WTC11 (cell line): ENCODE measurements around the gene SIPA1L3. TPM values are rescaled to one million over a fixed set of nuclear protein-coding genes. Genes with fewer than 3 reads are reported as not detected.

Experiments used
- ATAC-seq: fragments of 200-7000 bp; cut with Tn5 transposase; 2 replicates; pipeline ENCODE4 v1.10.0; 2021; ENCODE audit warnings: mild to moderate bottlenecking, moderate library complexity
- CTCF ChIA-PET: fragments of 300-600 bp; sonication (Branson Sonifier 250); formaldehyde crosslinking; loops from one replicate; lab custom pipeline; 2021; ENCODE audit warnings: antibody characterized with exemption; lab: Charles Lee
- POLR2A ChIA-PET: fragments of 350-600 bp; sonication (Branson Sonifier 250); formaldehyde crosslinking; loops from one replicate; lab custom pipeline; 2021; ENCODE audit warnings: antibody characterized with exemption; lab: Charles Lee
- DNase-seq: peaks from one replicate; pipeline ENCODE4 v3.0.0; 2021; ENCODE audit warnings: low spot score
- H3K27ac Mint-ChIP-seq: 2 replicates; pipeline ENCODE4 v1.8.0; 2021; ENCODE audit warnings: mixed read lengths
- H3K27me3 Mint-ChIP-seq: 2 replicates; pipeline ENCODE4 v1.8.0; 2021; ENCODE audit warnings: low read depth, mild to moderate bottlenecking, moderate library complexity, mixed read lengths
- H3K36me3 Mint-ChIP-seq: 2 replicates; pipeline ENCODE4 v1.8.0; 2021; ENCODE audit warnings: mixed read lengths
- H3K4me1 Mint-ChIP-seq: 2 replicates; pipeline ENCODE4 v1.8.0; 2022; ENCODE audit warnings: mixed read lengths
- H3K4me3 Mint-ChIP-seq: 2 replicates; pipeline ENCODE4 v1.8.0; 2021; ENCODE audit warnings: mild to moderate bottlenecking, moderate library complexity, mixed read lengths
- H3K9me3 Mint-ChIP-seq: 2 replicates; pipeline ENCODE4 v1.8.0; 2021; ENCODE audit warnings: mixed read lengths
- CBFB ChIP-seq: sonication (generic); formaldehyde crosslinking; IDR thresholded peaks from 2 replicates; pipeline ENCODE4 v1.8.1; 2022; ENCODE audit warnings: mild to moderate bottlenecking, low read depth, missing genetic modification reagents
- FOXJ3 ChIP-seq: sonication (generic); formaldehyde crosslinking; IDR thresholded peaks from 2 replicates; pipeline ENCODE4 v1.9.0; 2021; ENCODE audit warnings: missing genetic modification reagents, mild to moderate bottlenecking, borderline replicate concordance
- GABPB1 ChIP-seq: sonication (generic); formaldehyde crosslinking; IDR thresholded peaks from 2 replicates; pipeline ENCODE4 v1.8.1; 2023; ENCODE audit warnings: mild to moderate bottlenecking, missing genetic modification reagents
- GTF2I ChIP-seq: fragments of 250-450 bp; sonication (Bioruptor Pico); conservative IDR thresholded peaks from 2 replicates; pipeline ENCODE4 v1.4.0; 2021; ENCODE audit warnings: mild to moderate bottlenecking
- HMGA2 ChIP-seq: fragments of 250-450 bp; sonication (Bioruptor Pico); IDR thresholded peaks from 2 replicates; pipeline ENCODE4 v1.4.0; 2021; ENCODE audit warnings: mild to moderate bottlenecking, moderate library complexity
- IRF2 ChIP-seq: sonication (generic); formaldehyde crosslinking; IDR thresholded peaks from 2 replicates; pipeline ENCODE4 v1.8.0; 2022; ENCODE audit warnings: low read depth, missing genetic modification reagents, borderline replicate concordance
- MXD4 ChIP-seq: fragments of 250-450 bp; sonication (Bioruptor Pico); IDR thresholded peaks from 2 replicates; pipeline ENCODE4 v1.8.0; 2021; ENCODE audit warnings: mild to moderate bottlenecking, moderate library complexity, borderline replicate concordance
- NFATC4 ChIP-seq: fragments of 250-450 bp; sonication (Bioruptor Pico); IDR thresholded peaks from 2 replicates; pipeline ENCODE4 v1.9.0; 2021; ENCODE audit warnings: mild to moderate bottlenecking
- NR1H2 ChIP-seq: sonication (generic); formaldehyde crosslinking; IDR thresholded peaks from 2 replicates; pipeline ENCODE4 v1.9.0; 2021; ENCODE audit warnings: mild to moderate bottlenecking, moderate library complexity, missing genetic modification reagents
- PRRX2 ChIP-seq: fragments of 250-450 bp; sonication (Bioruptor Pico); IDR thresholded peaks from 2 replicates; pipeline ENCODE4 v1.8.0; 2021; ENCODE audit warnings: mild to moderate bottlenecking
- TEAD1 ChIP-seq: sonication (generic); formaldehyde crosslinking; IDR thresholded peaks from 2 replicates; pipeline ENCODE4 v1.8.0; 2022; ENCODE audit warnings: mild to moderate bottlenecking, missing genetic modification reagents
- TEAD4 ChIP-seq: sonication (generic); formaldehyde crosslinking; IDR thresholded peaks from 2 replicates; pipeline ENCODE4 v1.8.0; 2022; ENCODE audit warnings: mild to moderate bottlenecking, missing genetic modification reagents
- ZBTB21 ChIP-seq: sonication (generic); formaldehyde crosslinking; IDR thresholded peaks from 2 replicates; pipeline ENCODE4 v1.8.1; 2023; ENCODE audit warnings: mild to moderate bottlenecking, missing genetic modification reagents, borderline replicate concordance
- ZNF219 ChIP-seq: sonication (generic); formaldehyde crosslinking; IDR thresholded peaks from 2 replicates; pipeline ENCODE4 v1.8.0; 2023; ENCODE audit warnings: missing genetic modification reagents, mild to moderate bottlenecking, borderline replicate concordance
- ZNF263 ChIP-seq: sonication (generic); formaldehyde crosslinking; IDR thresholded peaks from 2 replicates; pipeline ENCODE4 v1.8.1; 2022; ENCODE audit warnings: low read depth, mild to moderate bottlenecking, moderate library complexity, missing genetic modification reagents
- total RNA-seq: library from RNA; stranded (reverse); gene quantifications from 3 replicates; pipeline ENCODE4 v1.2.3, GENCODE V29; 2021
- TF ChIP-seq, protein P1 (sequence below): sonication (generic); formaldehyde crosslinking; IDR thresholded peaks from 2 replicates; pipeline ENCODE4 v1.8.1; 2023; ENCODE audit warnings: mild to moderate bottlenecking, missing genetic modification reagents, moderate library complexity
- TF ChIP-seq, protein P2 (sequence below): sonication (generic); formaldehyde crosslinking; IDR thresholded peaks from 2 replicates; pipeline ENCODE4 v1.8.1; 2023; ENCODE audit warnings: mild to moderate bottlenecking, moderate library complexity, missing genetic modification reagents
- TF ChIP-seq, protein P3 (sequence below): sonication (generic); formaldehyde crosslinking; conservative IDR thresholded peaks from 2 replicates; pipeline ENCODE4 v1.8.1; 2022; ENCODE audit warnings: mild to moderate bottlenecking, missing genetic modification reagents
- TF ChIP-seq, protein P4 (sequence below): sonication (generic); formaldehyde crosslinking; IDR thresholded peaks from 2 replicates; pipeline ENCODE4 v1.8.1; 2022; ENCODE audit warnings: mild to moderate bottlenecking, missing genetic modification reagents, moderate library complexity, borderline replicate concordance
- TF ChIP-seq, protein P5 (sequence below): sonication (generic); formaldehyde crosslinking; IDR thresholded peaks from 2 replicates; pipeline ENCODE4 v1.8.0; 2022; ENCODE audit warnings: mild to moderate bottlenecking, missing genetic modification reagents
- TF ChIP-seq, protein P6 (sequence below): sonication (generic); formaldehyde crosslinking; IDR thresholded peaks from 2 replicates; pipeline ENCODE4 v1.8.1; 2023; ENCODE audit warnings: mild to moderate bottlenecking, missing genetic modification reagents
- TF ChIP-seq, protein P7 (sequence below): fragments of 250-450 bp; sonication (Bioruptor Pico); IDR thresholded peaks from 2 replicates; pipeline ENCODE4 v1.9.0; 2021; ENCODE audit warnings: mild to moderate bottlenecking
- TF ChIP-seq, protein P8 (sequence below): fragments of 250-450 bp; sonication (Bioruptor Pico); IDR thresholded peaks from 2 replicates; pipeline ENCODE4 v1.9.0; 2021; ENCODE audit warnings: mild to moderate bottlenecking, borderline replicate concordance

SIPA1L3 gene
- total RNA-seq, 1 experiment from 2014 or later: 41.5 TPM

DNA sequence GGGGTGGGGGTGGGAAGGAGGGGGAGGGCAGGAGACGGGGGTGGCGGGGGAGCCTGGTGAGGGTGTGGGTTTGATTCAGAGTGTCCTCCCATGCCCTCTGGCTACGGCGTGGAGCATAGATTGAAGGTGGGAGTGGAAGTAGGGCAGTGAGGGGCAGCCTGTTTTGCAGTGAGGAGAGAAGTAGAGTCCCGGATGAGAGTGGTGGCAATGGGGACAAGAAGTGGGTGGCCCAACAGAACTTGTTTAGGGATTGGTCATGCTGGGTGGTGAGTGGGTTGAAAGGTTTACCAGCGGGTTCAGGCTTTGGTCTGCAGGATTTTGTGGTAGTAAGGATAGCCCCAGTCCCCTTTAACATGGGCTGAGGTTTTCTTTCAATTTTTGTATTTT, 35.5 kb downstream of the SIPA1L3 start:
- Mint-ChIP-seq H3K4me1 (no peaks in the 10 kb centered on the region), H3K36me3 (peaks cover 13% of the 10 kb centered on the region), H3K27me3 (no peaks in the 10 kb centered on the region), H3K27ac (peak overlapping the region; percentile 57; the same call in 1 of the 2 replicates), H3K4me3 (no peak overlapping the region), H3K9me3 (peaks cover 8% of the 10 kb centered on the region)
- DNase-seq (no peak), ATAC-seq (no peak)
- TF ChIP-seq FOXJ3 (CRISPR knock-in tag) (no peak), HMGA2 (CRISPR knock-in tag) (no peak), TEAD1 (no peak), NFATC4 (CRISPR knock-in tag) (no peak), ZNF263 (CRISPR knock-in tag) (no peak), IRF2 (no peak), GABPB1 (CRISPR knock-in tag) (no peak), TEAD4 (CRISPR knock-in tag) (no peak), ZBTB21 (CRISPR knock-in tag) (no peak), CBFB (CRISPR knock-in tag) (no peak)
- TF ChIP-seq, protein P1, sequence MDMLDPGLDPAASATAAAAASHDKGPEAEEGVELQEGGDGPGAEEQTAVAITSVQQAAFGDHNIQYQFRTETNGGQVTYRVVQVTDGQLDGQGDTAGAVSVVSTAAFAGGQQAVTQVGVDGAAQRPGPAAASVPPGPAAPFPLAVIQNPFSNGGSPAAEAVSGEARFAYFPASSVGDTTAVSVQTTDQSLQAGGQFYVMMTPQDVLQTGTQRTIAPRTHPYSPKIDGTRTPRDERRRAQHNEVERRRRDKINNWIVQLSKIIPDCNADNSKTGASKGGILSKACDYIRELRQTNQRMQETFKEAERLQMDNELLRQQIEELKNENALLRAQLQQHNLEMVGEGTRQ (CRISPR knock-in tag): no peak
- TF ChIP-seq, protein P2, sequence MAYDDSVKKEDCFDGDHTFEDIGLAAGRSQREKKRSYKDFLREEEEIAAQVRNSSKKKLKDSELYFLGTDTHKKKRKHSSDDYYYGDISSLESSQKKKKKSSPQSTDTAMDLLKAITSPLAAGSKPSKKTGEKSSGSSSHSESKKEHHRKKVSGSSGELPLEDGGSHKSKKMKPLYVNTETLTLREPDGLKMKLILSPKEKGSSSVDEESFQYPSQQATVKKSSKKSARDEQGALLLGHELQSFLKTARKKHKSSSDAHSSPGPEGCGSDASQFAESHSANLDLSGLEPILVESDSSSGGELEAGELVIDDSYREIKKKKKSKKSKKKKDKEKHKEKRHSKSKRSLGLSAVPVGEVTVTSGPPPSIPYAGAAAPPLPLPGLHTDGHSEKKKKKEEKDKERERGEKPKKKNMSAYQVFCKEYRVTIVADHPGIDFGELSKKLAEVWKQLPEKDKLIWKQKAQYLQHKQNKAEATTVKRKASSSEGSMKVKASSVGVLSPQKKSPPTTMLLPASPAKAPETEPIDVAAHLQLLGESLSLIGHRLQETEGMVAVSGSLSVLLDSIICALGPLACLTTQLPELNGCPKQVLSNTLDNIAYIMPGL (CRISPR knock-in tag): no peak
- TF ChIP-seq, protein P3, sequence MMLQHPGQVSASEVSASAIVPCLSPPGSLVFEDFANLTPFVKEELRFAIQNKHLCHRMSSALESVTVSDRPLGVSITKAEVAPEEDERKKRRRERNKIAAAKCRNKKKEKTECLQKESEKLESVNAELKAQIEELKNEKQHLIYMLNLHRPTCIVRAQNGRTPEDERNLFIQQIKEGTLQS (CRISPR knock-in tag): no peak
- TF ChIP-seq, protein P4, sequence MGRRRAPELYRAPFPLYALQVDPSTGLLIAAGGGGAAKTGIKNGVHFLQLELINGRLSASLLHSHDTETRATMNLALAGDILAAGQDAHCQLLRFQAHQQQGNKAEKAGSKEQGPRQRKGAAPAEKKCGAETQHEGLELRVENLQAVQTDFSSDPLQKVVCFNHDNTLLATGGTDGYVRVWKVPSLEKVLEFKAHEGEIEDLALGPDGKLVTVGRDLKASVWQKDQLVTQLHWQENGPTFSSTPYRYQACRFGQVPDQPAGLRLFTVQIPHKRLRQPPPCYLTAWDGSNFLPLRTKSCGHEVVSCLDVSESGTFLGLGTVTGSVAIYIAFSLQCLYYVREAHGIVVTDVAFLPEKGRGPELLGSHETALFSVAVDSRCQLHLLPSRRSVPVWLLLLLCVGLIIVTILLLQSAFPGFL: no peak
- TF ChIP-seq, protein P5, sequence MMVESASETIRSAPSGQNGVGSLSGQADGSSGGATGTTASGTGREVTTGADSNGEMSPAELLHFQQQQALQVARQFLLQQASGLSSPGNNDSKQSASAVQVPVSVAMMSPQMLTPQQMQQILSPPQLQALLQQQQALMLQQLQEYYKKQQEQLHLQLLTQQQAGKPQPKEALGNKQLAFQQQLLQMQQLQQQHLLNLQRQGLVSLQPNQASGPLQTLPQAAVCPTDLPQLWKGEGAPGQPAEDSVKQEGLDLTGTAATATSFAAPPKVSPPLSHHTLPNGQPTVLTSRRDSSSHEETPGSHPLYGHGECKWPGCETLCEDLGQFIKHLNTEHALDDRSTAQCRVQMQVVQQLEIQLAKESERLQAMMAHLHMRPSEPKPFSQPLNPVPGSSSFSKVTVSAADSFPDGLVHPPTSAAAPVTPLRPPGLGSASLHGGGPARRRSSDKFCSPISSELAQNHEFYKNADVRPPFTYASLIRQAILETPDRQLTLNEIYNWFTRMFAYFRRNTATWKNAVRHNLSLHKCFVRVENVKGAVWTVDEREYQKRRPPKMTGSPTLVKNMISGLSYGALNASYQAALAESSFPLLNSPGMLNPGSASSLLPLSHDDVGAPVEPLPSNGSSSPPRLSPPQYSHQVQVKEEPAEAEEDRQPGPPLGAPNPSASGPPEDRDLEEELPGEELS (CRISPR knock-in tag): no peak
- ChIA-PET CTCF (interaction anchor here (0.6 kb wide), 1 partner anchor 944 kb away, joined by 3 read pairs; no protein-coding TSS in a partner anchor), POLR2A (no interaction called here)

DNA sequence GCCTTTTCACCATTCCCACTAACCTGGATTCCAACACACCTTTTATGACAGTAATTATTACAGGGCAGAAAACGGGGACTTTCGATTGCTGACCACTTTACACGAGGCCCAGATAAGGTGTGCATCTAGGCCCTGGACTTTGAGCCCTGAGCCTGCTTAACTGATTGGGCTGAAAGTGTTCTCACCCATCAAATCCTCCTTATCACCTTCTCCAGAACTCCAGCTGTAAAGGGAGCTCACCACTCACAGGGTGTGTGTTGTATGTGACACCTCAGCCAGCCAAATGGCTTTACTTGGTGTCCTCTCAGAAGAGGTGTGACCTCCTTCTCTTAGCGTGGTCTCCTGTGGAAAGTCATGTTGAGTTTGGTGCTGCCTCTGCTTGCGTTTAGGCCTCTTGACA, 36.5 kb downstream of the SIPA1L3 start:
- H3K4me1 Mint-ChIP-seq: no peaks in the 10 kb centered on the region
- CTCF ChIA-PET: no interaction called here
- DNase-seq: no peak
- no peaks in the 10 kb centered on the region for H3K27me3 Mint-ChIP-seq
- POLR2A ChIA-PET: no interaction called here
- peak overlapping the region; percentile 57; the same call in 1 of the 2 replicates for H3K27ac Mint-ChIP-seq
- H3K4me3 Mint-ChIP-seq: no peak overlapping the region
- peaks cover 4% of the 10 kb centered on the region for H3K9me3 Mint-ChIP-seq
- no peak for ATAC-seq
- H3K36me3 Mint-ChIP-seq: peaks cover 6% of the 10 kb centered on the region
- no peak for TF ChIP-seq GTF2I (CRISPR knock-in tag)
- no peak for TF ChIP-seq IRF2
- no peak for TF ChIP-seq NR1H2 (CRISPR knock-in tag)
- TF ChIP-seq, protein P4: no peak
- TF ChIP-seq PRRX2 (CRISPR knock-in tag): no peak
- TF ChIP-seq, protein P6, sequence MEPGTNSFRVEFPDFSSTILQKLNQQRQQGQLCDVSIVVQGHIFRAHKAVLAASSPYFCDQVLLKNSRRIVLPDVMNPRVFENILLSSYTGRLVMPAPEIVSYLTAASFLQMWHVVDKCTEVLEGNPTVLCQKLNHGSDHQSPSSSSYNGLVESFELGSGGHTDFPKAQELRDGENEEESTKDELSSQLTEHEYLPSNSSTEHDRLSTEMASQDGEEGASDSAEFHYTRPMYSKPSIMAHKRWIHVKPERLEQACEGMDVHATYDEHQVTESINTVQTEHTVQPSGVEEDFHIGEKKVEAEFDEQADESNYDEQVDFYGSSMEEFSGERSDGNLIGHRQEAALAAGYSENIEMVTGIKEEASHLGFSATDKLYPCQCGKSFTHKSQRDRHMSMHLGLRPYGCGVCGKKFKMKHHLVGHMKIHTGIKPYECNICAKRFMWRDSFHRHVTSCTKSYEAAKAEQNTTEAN (CRISPR knock-in tag): no peak
- no peak for TF ChIP-seq MXD4
- TF ChIP-seq, protein P7, sequence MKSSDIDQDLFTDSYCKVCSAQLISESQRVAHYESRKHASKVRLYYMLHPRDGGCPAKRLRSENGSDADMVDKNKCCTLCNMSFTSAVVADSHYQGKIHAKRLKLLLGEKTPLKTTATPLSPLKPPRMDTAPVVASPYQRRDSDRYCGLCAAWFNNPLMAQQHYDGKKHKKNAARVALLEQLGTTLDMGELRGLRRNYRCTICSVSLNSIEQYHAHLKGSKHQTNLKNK (CRISPR knock-in tag): no peak
- TF ChIP-seq, protein P8, sequence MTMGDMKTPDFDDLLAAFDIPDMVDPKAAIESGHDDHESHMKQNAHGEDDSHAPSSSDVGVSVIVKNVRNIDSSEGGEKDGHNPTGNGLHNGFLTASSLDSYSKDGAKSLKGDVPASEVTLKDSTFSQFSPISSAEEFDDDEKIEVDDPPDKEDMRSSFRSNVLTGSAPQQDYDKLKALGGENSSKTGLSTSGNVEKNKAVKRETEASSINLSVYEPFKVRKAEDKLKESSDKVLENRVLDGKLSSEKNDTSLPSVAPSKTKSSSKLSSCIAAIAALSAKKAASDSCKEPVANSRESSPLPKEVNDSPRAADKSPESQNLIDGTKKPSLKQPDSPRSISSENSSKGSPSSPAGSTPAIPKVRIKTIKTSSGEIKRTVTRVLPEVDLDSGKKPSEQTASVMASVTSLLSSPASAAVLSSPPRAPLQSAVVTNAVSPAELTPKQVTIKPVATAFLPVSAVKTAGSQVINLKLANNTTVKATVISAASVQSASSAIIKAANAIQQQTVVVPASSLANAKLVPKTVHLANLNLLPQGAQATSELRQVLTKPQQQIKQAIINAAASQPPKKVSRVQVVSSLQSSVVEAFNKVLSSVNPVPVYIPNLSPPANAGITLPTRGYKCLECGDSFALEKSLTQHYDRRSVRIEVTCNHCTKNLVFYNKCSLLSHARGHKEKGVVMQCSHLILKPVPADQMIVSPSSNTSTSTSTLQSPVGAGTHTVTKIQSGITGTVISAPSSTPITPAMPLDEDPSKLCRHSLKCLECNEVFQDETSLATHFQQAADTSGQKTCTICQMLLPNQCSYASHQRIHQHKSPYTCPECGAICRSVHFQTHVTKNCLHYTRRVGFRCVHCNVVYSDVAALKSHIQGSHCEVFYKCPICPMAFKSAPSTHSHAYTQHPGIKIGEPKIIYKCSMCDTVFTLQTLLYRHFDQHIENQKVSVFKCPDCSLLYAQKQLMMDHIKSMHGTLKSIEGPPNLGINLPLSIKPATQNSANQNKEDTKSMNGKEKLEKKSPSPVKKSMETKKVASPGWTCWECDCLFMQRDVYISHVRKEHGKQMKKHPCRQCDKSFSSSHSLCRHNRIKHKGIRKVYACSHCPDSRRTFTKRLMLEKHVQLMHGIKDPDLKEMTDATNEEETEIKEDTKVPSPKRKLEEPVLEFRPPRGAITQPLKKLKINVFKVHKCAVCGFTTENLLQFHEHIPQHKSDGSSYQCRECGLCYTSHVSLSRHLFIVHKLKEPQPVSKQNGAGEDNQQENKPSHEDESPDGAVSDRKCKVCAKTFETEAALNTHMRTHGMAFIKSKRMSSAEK (CRISPR knock-in tag): no peak
- TF ChIP-seq ZNF219: no peak
